HS-27A (cell line): ENCODE data around the gene LGR6.
"Not testable (repeated sequence)": the region's sequence is repeated elsewhere in the genome, so short reads cannot be mapped to it uniquely, and the experiment has no call there.

Source experiments
- DNase-seq: peaks from one replicate; pipeline ENCODE4 v3.0.0-alpha.2; 2012; ENCODE audit warnings: low read depth, missing footprints

LGR6 gene

GRCh38 chr1:202160377-202160940 lies 33.1 kb upstream of the LGR6 start, which contains the start of gene PTPN7:
Gene PTPN7, minus strand, starts transcription at chr1:202160602. Its CDS starts 1,200 bp downstream, at chr1:202159402.
- DNase-seq = no peak

- DNase-seq = no peak
Observed at GRCh38 chr1:202161151-202162046, 32.2 kb upstream of the LGR6 start.

- DNase-seq = no peak
Observed at GRCh38 chr1:202162047-202162417, 31.6 kb upstream of the LGR6 start.

- no peak for DNase-seq
Observed at GRCh38 chr1:202162418-202163280, 30.9 kb upstream of the LGR6 start.

- no peak for DNase-seq
Observed at GRCh38 chr1:202163281-202164270, 30.0 kb upstream of the LGR6 start.

- DNase-seq = no peak
Observed at GRCh38 chr1:202164271-202165037, 29.1 kb upstream of the LGR6 start.

- no peak for DNase-seq
Observed at GRCh38 chr1:202165267-202165941, 28.2 kb upstream of the LGR6 start.

- no peak for DNase-seq
Observed at GRCh38 chr1:202165942-202166843, 27.4 kb upstream of the LGR6 start.

GRCh38 chr1:202167054-202167453 lies 26.5 kb upstream of the LGR6 start:
- not testable (repeated sequence) for DNase-seq

GRCh38 chr1:202167708-202168415 lies 25.7 kb upstream of the LGR6 start:
- no peak for DNase-seq

- DNase-seq = no peak
Observed at GRCh38 chr1:202168861-202169260, 24.7 kb upstream of the LGR6 start.

GRCh38 chr1:202170726-202171125 lies 22.9 kb upstream of the LGR6 start:
- DNase-seq = no peak

GRCh38 chr1:202171292-202172014 lies 22.1 kb upstream of the LGR6 start:
- DNase-seq = no peak

- DNase-seq = no peak
Observed at GRCh38 chr1:202172015-202172355, 21.6 kb upstream of the LGR6 start.

GRCh38 chr1:202173993-202174392 lies 19.6 kb upstream of the LGR6 start:
- no peak for DNase-seq

- no peak for DNase-seq
Observed at GRCh38 chr1:202176949-202177927, 16.4 kb upstream of the LGR6 start.
